OCI-LY3 (cell line): ENCODE data around the gene TM9SF4.

ENCODE experiments used
- H2AFZ ChIP-seq: fragments of 200-600, 300-600 bp; shearing (Covaris generic); 2 replicates; pipeline ENCODE4 v1.6.0; 2014; ENCODE audit warnings: antibody characterized with exemption, low read depth, low read length
- H3K27ac ChIP-seq: fragments of 200-600, 300-600 bp; sonication (generic); 2 replicates; pipeline ENCODE4 v1.5.1; 2014; ENCODE audit warnings: mild to moderate bottlenecking, low read length, moderate library complexity, mixed read lengths
- H3K27me3 ChIP-seq: fragments of 200-600, 300-600 bp; sonication (generic); 2 replicates; pipeline ENCODE4 v1.6.1; 2014; ENCODE audit warnings: low read depth, low read length, mixed read lengths
- H3K36me3 ChIP-seq: fragments of 200-600, 300-600 bp; sonication (generic); replicated peaks from 2 replicates; pipeline ENCODE3; 2014; ENCODE audit warnings: low read depth, low read length, mixed read lengths
- H3K4me1 ChIP-seq: fragments of 300-600, 200-600 bp; sonication (generic); 2 replicates; pipeline ENCODE4 v1.6.1; 2014; ENCODE audit warnings: low read length, mixed read lengths
- H3K4me2 ChIP-seq: fragments of 200-600, 300-600 bp; sonication (generic); 2 replicates; pipeline ENCODE4 v1.6.1; 2014; ENCODE audit warnings: low read length, mixed read lengths
- H3K4me3 ChIP-seq: fragments of 300-600, 200-600 bp; sonication (generic); 2 replicates; pipeline ENCODE4 v1.5.1; 2014; ENCODE audit warnings: antibody characterized with exemption, mild to moderate bottlenecking, low read length, moderate library complexity
- H3K79me2 ChIP-seq: fragments of 300-600, 200-600 bp; shearing (Covaris generic); 2 replicates; pipeline ENCODE4 v1.6.1; 2014; ENCODE audit warnings: mild to moderate bottlenecking, low read length, mixed read lengths
- H3K9ac ChIP-seq: fragments of 300-600, 200-600 bp; shearing (Covaris generic); 2 replicates; pipeline ENCODE4 v1.6.0; 2014; ENCODE audit warnings: mild to moderate bottlenecking, low read length, moderate library complexity
- H3K9me3 ChIP-seq: fragments of 200-600, 300-600 bp; shearing (Covaris generic); 2 replicates; pipeline ENCODE4 v1.6.1; 2014; ENCODE audit warnings: low read length, mixed read lengths; ENCODE audit not compliant: insufficient read depth
- H4K20me1 ChIP-seq: fragments of 200-600, 300-600 bp; sonication (generic); 2 replicates; pipeline ENCODE4 v1.6.1; 2016; ENCODE audit warnings: low read length, mixed read lengths; ENCODE audit not compliant: insufficient read depth
- EZH2phosphoT487 ChIP-seq: fragments of 200-600 bp; shearing (Covaris generic); IDR thresholded peaks from 2 replicates; pipeline ENCODE4 v1.6.1; 2018; ENCODE audit warnings: antibody characterized with exemption, mixed run types, low read depth
- TF ChIP-seq, protein P1 (sequence below): fragments of 200-600, 300-600 bp; sonication (generic); IDR thresholded peaks from 2 replicates; pipeline ENCODE4 v1.5.1; 2014; ENCODE audit warnings: antibody characterized with exemption, low read length, low read depth

TM9SF4 gene

DNA sequence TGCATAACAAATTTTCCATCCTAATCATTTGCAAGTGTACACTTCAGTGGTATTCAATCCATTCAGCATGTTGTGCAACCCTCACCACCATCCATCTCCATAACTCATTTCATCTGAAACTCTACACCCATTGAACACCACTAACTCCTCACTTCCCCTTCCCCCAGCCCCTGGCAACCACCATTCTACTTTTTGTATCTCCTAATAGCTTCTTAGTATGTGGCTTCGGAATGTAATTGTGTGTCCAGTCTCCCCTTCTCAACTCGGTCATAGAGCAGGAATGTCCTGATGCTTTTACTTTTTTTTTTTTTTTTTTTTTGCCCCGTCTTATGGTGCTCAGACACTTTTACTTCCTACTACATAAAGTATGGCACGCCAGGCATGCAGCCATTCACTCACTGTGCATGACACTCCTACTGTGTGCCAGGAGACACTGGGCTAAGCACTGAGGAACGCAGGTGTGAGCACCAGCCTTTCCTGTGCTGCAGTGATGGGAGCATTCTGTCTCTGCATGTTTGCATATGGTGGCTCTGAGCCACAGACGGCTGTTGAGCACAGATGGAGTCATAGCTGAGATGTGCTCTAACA is 42.2 kb upstream of the TM9SF4 start:
- H3K36me3 ChIP-seq, result peaks cover 72% of the 10 kb centered on the region
- H3K9ac ChIP-seq, result peak overlapping the region; percentile 8; the same call in 1 of the 2 replicates
- H3K27ac ChIP-seq, result peak overlapping the region; percentile 80
- H3K4me1 ChIP-seq, result peaks cover 78% of the 10 kb centered on the region
- TF ChIP-seq, protein P1, sequence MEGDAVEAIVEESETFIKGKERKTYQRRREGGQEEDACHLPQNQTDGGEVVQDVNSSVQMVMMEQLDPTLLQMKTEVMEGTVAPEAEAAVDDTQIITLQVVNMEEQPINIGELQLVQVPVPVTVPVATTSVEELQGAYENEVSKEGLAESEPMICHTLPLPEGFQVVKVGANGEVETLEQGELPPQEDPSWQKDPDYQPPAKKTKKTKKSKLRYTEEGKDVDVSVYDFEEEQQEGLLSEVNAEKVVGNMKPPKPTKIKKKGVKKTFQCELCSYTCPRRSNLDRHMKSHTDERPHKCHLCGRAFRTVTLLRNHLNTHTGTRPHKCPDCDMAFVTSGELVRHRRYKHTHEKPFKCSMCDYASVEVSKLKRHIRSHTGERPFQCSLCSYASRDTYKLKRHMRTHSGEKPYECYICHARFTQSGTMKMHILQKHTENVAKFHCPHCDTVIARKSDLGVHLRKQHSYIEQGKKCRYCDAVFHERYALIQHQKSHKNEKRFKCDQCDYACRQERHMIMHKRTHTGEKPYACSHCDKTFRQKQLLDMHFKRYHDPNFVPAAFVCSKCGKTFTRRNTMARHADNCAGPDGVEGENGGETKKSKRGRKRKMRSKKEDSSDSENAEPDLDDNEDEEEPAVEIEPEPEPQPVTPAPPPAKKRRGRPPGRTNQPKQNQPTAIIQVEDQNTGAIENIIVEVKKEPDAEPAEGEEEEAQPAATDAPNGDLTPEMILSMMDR, result no peak
- no peak for TF ChIP-seq EZH2phosphoT487
- H3K9me3 ChIP-seq, result no peaks in the 10 kb centered on the region
- H3K79me2 ChIP-seq, result peaks cover 77% of the 10 kb centered on the region
- H3K4me3 ChIP-seq, result peak overlapping the region; percentile 13
- H3K4me2 ChIP-seq, result peak overlapping the region; percentile 49
- H4K20me1 ChIP-seq, result peaks cover 28% of the 10 kb centered on the region; the same call in 1 of the 2 replicates
- H3K27me3 ChIP-seq, result no peaks in the 10 kb centered on the region
- no peak overlapping the region for H2AFZ ChIP-seq

DNA sequence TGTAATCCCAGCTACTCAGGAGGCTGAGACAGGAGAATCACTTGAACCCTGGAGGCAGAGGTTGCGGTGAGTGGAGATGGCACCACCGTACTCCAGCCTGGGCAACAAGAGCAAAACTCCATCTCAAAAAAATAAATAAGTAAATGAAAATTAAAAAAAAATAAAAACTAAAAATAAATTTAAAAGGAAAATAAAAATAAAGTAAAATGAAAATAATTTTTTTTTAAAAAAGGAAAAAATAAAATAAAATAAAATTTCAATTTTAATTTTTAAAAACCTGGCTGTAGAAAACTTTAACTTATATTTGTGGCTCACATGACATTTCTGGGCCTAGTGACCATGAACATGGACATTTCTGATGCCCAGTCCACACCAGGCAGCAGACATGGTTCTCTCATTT is 41.3 kb upstream of the TM9SF4 start:
- Histone ChIP-seq H2AFZ (no peak overlapping the region), H3K9ac (peak overlapping the region; percentile 50), H3K4me2 (peak overlapping the region; percentile 60), H3K27ac (peak overlapping the region; percentile 76), H3K36me3 (peaks cover 69% of the 10 kb centered on the region), H3K27me3 (no peaks in the 10 kb centered on the region), H3K9me3 (no peaks in the 10 kb centered on the region), H3K4me3 (peak overlapping the region; percentile 23; the same call in 1 of the 2 replicates), H3K79me2 (peaks cover 69% of the 10 kb centered on the region), H3K4me1 (peaks cover 70% of the 10 kb centered on the region), H4K20me1 (peaks cover 24% of the 10 kb centered on the region; the same call in 1 of the 2 replicates)
- TF ChIP-seq EZH2phosphoT487, result no peak
- TF ChIP-seq, protein P1, result no peak

DNA sequence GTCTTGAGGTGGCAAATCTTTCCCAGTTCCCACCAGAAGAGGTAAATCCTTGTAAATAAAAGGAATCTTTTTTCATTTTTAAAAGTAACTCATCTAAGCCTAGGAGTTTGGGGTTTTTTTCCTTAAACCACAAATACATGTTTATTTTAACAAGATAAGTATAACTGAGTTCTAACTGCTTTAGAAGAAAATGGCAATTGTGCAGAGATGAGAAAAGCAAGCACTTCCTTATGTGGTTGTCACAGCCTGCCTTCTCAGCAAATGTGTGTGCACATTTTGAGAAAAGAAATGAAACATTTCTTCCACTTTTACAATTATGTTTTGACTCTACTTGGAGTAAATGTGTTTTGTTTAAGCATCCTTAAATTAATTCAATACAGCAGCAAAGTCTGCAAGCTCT is 39.8 kb upstream of the TM9SF4 start:
- peak overlapping the region; percentile 50 for H3K9ac ChIP-seq
- TF ChIP-seq, protein P1, result no peak
- TF ChIP-seq EZH2phosphoT487, result no peak
- H3K4me3 ChIP-seq, result peak overlapping the region; percentile 23
- H3K36me3 ChIP-seq, result peaks cover 72% of the 10 kb centered on the region
- H3K79me2 ChIP-seq, result peaks cover 55% of the 10 kb centered on the region
- H3K4me2 ChIP-seq, result peak overlapping the region; percentile 60
- no peaks in the 10 kb centered on the region for H3K27me3 ChIP-seq
- peaks cover 56% of the 10 kb centered on the region for H3K4me1 ChIP-seq
- H3K9me3 ChIP-seq, result no peaks in the 10 kb centered on the region
- H2AFZ ChIP-seq, result no peak overlapping the region
- peaks cover 18% of the 10 kb centered on the region; the same call in 1 of the 2 replicates for H4K20me1 ChIP-seq
- peak overlapping the region; percentile 76 for H3K27ac ChIP-seq

DNA sequence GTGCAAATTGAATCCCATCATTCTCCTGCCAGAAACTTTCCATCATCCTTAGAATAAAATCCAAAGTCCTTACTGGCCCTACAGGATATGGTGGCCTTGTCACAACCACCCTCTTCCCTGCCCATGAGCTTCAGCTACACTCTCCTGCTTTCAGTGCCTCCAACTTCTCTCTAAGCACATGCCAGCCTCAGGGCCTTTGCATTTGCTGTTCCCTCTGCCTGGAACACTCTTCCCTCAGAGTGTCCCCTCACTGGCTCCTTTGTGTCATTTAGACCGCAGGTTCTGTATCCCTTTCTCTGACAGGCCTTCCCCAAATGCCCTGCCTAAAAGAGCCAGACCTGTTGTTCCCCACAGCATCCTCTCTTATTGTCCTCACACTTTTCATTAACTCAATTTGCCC is 39.2 kb upstream of the TM9SF4 start:
- Histone ChIP-seq H3K4me3 (no peak overlapping the region), H3K4me2 (peak overlapping the region; percentile 60; the same call in 1 of the 2 replicates), H3K9me3 (no peaks in the 10 kb centered on the region), H3K36me3 (peaks cover 71% of the 10 kb centered on the region), H2AFZ (no peak overlapping the region), H3K9ac (0 out of 2 replicates have a peak overlapping the region, but pooled peaks have one; percentile 50), H3K4me1 (peaks cover 50% of the 10 kb centered on the region), H3K27me3 (no peaks in the 10 kb centered on the region), H3K27ac (peak overlapping the region; percentile 76), H3K79me2 (peaks cover 49% of the 10 kb centered on the region), H4K20me1 (peaks cover 12% of the 10 kb centered on the region; the same call in 1 of the 2 replicates)
- TF ChIP-seq EZH2phosphoT487, result no peak
